GM12892 (cell line): Measurements from ENCODE around the gene ABAT.
"Not testable (repeated sequence)": the region's sequence is repeated elsewhere in the genome, so short reads cannot be mapped to it uniquely, and the experiment has no call there.

ENCODE experiments used
- DNase-seq: peaks from one replicate; pipeline ENCODE4 v3.0.0; 2011; ENCODE audit not compliant: insufficient read length
- FAIRE-seq: peaks from 2 replicates; lab custom pipeline; 2011; peaks lifted over from hg19 to GRCh38; lab: Jason Lieb, UNC
- POLR2A ChIP-seq: IDR thresholded peaks from 2 replicates; pipeline ENCODE4 v1.6.1; 2011; ENCODE audit warnings: low read depth, low read length, control low read depth
- POLR2AphosphoS5 ChIP-seq: IDR thresholded peaks from 2 replicates; pipeline ENCODE4 v1.6.1; 2011; ENCODE audit warnings: low read depth, low read length, control low read depth
- TAF1 ChIP-seq: IDR thresholded peaks from 2 replicates; pipeline ENCODE4 v1.6.1; 2011; ENCODE audit warnings: low read depth, mild to moderate bottlenecking, control low read depth, low read length, borderline replicate concordance

The ABAT gene

GRCh38 chr16:8768283-8768682 is 93.9 kb downstream of the ABAT start:
- TF ChIP-seq TAF1: no peak
- TF ChIP-seq POLR2A: no peak
- TF ChIP-seq POLR2AphosphoS5: no peak
- DNase-seq: no peak
- FAIRE-seq: no peak

- DNase-seq (no peak), FAIRE-seq (no peak)
- TF ChIP-seq POLR2A: no peak
- no peak for TF ChIP-seq TAF1
- no peak for TF ChIP-seq POLR2AphosphoS5
Measured at GRCh38 chr16:8768692-8769091, 94.3 kb downstream of the ABAT start.

- no peak for FAIRE-seq
- TF ChIP-seq POLR2A (no peak), TAF1 (no peak), POLR2AphosphoS5 (no peak)
- DNase-seq: no peak
Measured at GRCh38 chr16:8773537-8773936, 99.1 kb downstream of the ABAT start.

- DNase-seq: no peak
- TF ChIP-seq POLR2AphosphoS5 (no peak), POLR2A (no peak), TAF1 (no peak)
- FAIRE-seq: no peak
Measured at GRCh38 chr16:8774208-8774607, 99.8 kb downstream of the ABAT start.

- TF ChIP-seq POLR2AphosphoS5 (no peak), TAF1 (no peak), POLR2A (no peak)
- no peak for DNase-seq
- no peak for FAIRE-seq
Measured at GRCh38 chr16:8775359-8775758, 100.9 kb downstream of the ABAT start.

- TF ChIP-seq POLR2A (no peak), POLR2AphosphoS5 (no peak), TAF1 (no peak)
- no peak for DNase-seq
- FAIRE-seq: no peak
Measured at GRCh38 chr16:8776129-8776584, 101.7 kb downstream of the ABAT start.

GRCh38 chr16:8777217-8777616 is 102.8 kb downstream of the ABAT start:
- no peak for DNase-seq
- no peak for TF ChIP-seq POLR2AphosphoS5
- no peak for TF ChIP-seq POLR2A
- TF ChIP-seq TAF1: no peak
- no peak for FAIRE-seq

GRCh38 chr16:8781797-8782196 is 107.4 kb downstream of the ABAT start:
- TF ChIP-seq TAF1 (no peak), POLR2AphosphoS5 (no peak), POLR2A (no peak)
- FAIRE-seq (no peak), DNase-seq (no peak)

GRCh38 chr16:8782673-8783072 is 108.3 kb downstream of the ABAT start:
- no peak for TF ChIP-seq TAF1
- no peak for TF ChIP-seq POLR2AphosphoS5
- TF ChIP-seq POLR2A: no peak
- DNase-seq (no peak), FAIRE-seq (no peak)

- TF ChIP-seq POLR2A (no peak), POLR2AphosphoS5 (no peak)
- DNase-seq (no peak), FAIRE-seq (no peak)
Measured at GRCh38 chr16:8785408-8785807, 111.0 kb downstream of the ABAT start.

- not testable (repeated sequence) for FAIRE-seq, DNase-seq
Measured at GRCh38 chr16:8786316-8786715, 111.9 kb downstream of the ABAT start.

- DNase-seq (no peak), FAIRE-seq (no peak)
- TF ChIP-seq POLR2AphosphoS5: no peak
- no peak for TF ChIP-seq POLR2A
- TF ChIP-seq TAF1: no peak
Measured at GRCh38 chr16:8788578-8789172, 114.3 kb downstream of the ABAT start.
